Natural killer cell (primary cell): ENCODE results near the gene SCAMP4. TPM values are rescaled to one million over a fixed set of nuclear protein-coding genes. Genes with fewer than 3 reads are reported as not detected.

Source experiments
- ATAC-seq, 3 donors: fragments of 150-1000 bp in 2 of 3; fragments of 200-7000 bp in 1 of 3; cut with Tn5 transposase; 1 replicate in 1 of 3; 2 replicates in 2 of 3; pipeline ENCODE4 v1.10.0; 2021; ENCODE audit warnings: mild to moderate bottlenecking in 2 of 3, moderate library complexity in 2 of 3
- DNase-seq, 2 donors: peaks; one replicate each; pipeline versions ENCODE4 v3.0.0 to v3.0.0-alpha.2; 2013 to 2021; ENCODE audit warnings: mixed read lengths in 1 of 2
- H3K27ac ChIP-seq: one replicate; pipeline ENCODE4 v1.5.1; 2013; ENCODE audit warnings: mild to moderate bottlenecking, low read length
- H3K27me3 ChIP-seq: one replicate; pipeline ENCODE4 v1.6.1; 2013; ENCODE audit warnings: low read length; ENCODE audit not compliant: control insufficient read depth, insufficient read depth
- H3K36me3 ChIP-seq: one replicate; pipeline ENCODE4 v1.6.1; 2013; ENCODE audit warnings: low read length; ENCODE audit not compliant: control insufficient read depth, insufficient read depth
- H3K4me1 ChIP-seq: one replicate; pipeline ENCODE4 v1.6.1; 2013; ENCODE audit warnings: low read length; ENCODE audit not compliant: control insufficient read depth, insufficient read depth
- H3K4me3 ChIP-seq: one replicate; pipeline ENCODE4 v1.5.1; 2013; ENCODE audit warnings: low read length
- H3K9me3 ChIP-seq: one replicate; pipeline ENCODE4 v1.6.1; 2013; ENCODE audit warnings: low read length; ENCODE audit not compliant: control insufficient read depth, insufficient read depth
- H3K27ac Mint-ChIP-seq, 2 donors: one replicate each; pipeline ENCODE4 v1.8.0; 2022; ENCODE audit warnings: mild to moderate bottlenecking in 2 of 2, mixed read lengths in 2 of 2, moderate library complexity in 1 of 2
- H3K27me3 Mint-ChIP-seq, 2 donors: one replicate each; pipeline ENCODE4 v1.8.0; 2022; ENCODE audit warnings: low read depth in 2 of 2, mixed read lengths in 2 of 2
- H3K36me3 Mint-ChIP-seq: one replicate; pipeline ENCODE4 v1.8.0; 2022; ENCODE audit warnings: mixed read lengths
- H3K4me1 Mint-ChIP-seq, 2 donors: one replicate each; pipeline ENCODE4 v1.8.0; 2022; ENCODE audit warnings: mixed read lengths in 2 of 2
- H3K4me3 Mint-ChIP-seq: one replicate; pipeline ENCODE4 v1.8.0; 2022; ENCODE audit warnings: mild to moderate bottlenecking, moderate library complexity, mixed read lengths
- H3K9me3 Mint-ChIP-seq, 2 donors: one replicate each; pipeline ENCODE4 v1.8.0; 2022; ENCODE audit warnings: mixed read lengths in 2 of 2
- CTCF ChIP-seq: fragments of 200-600 bp; IDR thresholded peaks from one replicate; pipeline ENCODE4 v1.8.0; 2022; ENCODE audit warnings: antibody characterized with exemption
- WGBS: methylation state at CpG from one replicate; pipeline ENCODE4 v1.1.7; 2013; ENCODE audit warnings: missing lambda C conversion rate; ENCODE audit not compliant: insufficient coverage; 5-methylcytosine and 5-hydroxymethylcytosine counted together
- intact Hi-C: fragments of 100-400 bp; cut with micrococcal nuclease; formaldehyde crosslinking; loops from one replicate; pipeline ENCODE4 v1.14.2; 2022
- total RNA-seq, 4 donors: library from RNA; stranded (reverse); fragments of 120-200 nt in 1 of 4; gene quantifications; one replicate each; pipeline versions ENCODE4 v1.2.3 to v1.2.4, GENCODE V29; 2013 to 2022

The SCAMP4 gene
- total RNA-seq, 3 donors from 2014 or later (not counting 1 experiment from before 2014, with no cell fraction given) = 43.1 to 53.7 (median 46.9) TPM

DNA sequence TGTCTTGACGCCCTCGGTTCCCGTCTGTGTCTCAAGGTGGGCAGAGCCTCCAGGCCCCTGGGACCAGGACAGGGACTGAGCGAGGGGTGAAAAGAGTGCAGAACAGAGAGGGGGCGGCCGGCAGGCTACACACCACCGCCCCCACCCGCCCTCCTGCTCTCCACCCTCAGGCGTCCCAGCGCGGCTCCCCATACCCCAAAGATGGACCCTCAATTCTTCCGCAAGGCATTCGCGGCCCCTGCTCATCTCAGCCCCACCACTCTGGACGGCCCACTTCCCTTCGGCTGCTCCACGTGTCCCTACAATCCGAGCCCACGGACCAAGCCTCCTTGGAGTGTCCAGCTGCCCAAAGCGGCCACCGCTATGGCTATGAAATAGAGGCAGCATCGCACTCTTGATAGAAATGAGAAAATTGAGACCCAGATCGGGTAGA is 43.6 kb upstream of the SCAMP4 start:
- WGBS = 54% methylated on average over 23 of the region's 23 CpGs
- no peak overlapping the region for H3K4me3 ChIP-seq
- ATAC-seq = no peak

DNA sequence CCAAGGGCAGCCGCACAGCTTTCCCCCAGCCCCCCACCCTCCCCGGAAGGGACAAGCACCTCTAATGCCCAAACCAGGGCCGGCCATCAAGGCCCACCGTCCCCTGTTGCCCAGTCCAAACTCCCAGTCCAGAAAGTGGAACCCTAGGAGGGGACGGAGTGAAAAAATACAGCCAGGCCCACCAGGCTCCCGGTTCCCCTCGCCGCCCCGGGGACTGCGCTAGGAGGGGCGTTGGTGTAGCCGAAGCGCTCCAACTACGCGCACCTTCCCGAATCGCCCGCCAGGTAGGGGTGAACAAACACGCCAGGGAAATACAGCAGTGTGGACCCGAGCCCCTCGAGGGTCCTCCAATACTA is 43.2 kb upstream of the SCAMP4 start:
- Mint-ChIP-seq H3K4me1 (peaks cover 15 to 42% of the 10 kb centered on the region in 2 donors), H3K27me3 (no peaks in the 10 kb centered on the region)

More for the DNA sequence above, 43.6 kb upstream of the SCAMP4 start:
- Mint-ChIP-seq H3K9me3 (no peaks in the 10 kb centered on the region), H3K4me3 (peak overlapping the region; percentile 98), H3K4me1 (peaks cover 16 to 38% of the 10 kb centered on the region in 2 donors), H3K27ac (peak overlapping the region; percentile 92), H3K36me3 (no peaks in the 10 kb centered on the region), H3K27me3 (no peaks in the 10 kb centered on the region)
- Histone ChIP-seq H3K27me3 (no peaks in the 10 kb centered on the region), H3K27ac (no peak overlapping the region), H3K9me3 (no peaks in the 10 kb centered on the region), H3K36me3 (no peaks in the 10 kb centered on the region), H3K4me1 (peaks cover 67% of the 10 kb centered on the region)
- no peak for TF ChIP-seq CTCF
- peak in 1 of 2 donors; percentile 26 for DNase-seq
- intact Hi-C loops = loop anchor here (5.0 kb wide), 1 partner anchor 36 kb away; no protein-coding TSS in a partner anchor

DNA sequence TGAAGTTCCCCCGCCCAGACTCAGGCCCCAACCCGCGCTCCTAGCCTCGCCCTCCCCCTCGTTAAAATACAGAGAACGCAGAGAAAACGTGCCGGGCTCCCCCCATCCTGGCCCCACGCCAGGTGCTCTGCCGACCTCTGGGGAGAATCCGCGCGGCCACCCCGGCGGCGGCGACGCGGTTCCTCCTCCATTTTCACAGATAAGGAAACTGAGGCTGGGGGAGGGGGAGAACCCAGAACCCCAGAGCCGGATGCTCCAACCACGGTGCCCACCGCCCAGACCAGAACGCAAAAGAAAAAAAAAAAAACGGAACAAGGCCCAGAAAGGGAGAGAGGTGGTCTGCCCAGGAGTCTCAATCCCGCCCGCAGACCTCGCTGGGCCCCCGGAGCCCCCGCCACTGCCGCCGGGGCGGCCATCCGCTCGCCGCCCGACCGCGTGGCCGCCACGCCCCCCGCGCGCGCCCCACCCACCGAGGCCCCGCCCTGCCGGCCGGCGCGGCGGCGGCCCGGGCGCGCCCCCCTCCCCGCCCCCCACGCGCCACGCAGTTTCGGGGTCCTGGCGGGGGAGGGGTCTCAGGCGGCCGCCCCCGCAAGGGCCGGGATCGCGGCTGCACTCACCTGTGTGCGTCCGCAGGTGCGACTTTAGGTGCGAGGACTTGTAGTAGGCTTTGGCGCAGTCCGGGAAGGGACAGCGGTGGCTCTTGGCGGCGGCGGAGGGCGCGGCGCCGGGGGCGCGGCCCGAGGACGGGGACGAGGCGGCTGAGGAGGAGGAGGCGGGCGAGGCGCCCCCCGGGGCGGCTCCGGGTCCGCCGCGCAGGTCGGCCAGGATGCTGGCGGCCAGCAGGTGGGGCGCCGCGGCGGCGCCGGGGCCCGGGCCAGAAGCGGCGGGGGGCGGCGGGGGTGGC is 42.5 kb upstream of the SCAMP4 start:
- Mint-ChIP-seq H3K36me3 (no peaks in the 10 kb centered on the region), H3K27me3 (no peaks in the 10 kb centered on the region), H3K4me3 (peak overlapping the region; percentile 98), H3K9me3 (no peaks in the 10 kb centered on the region), H3K4me1 (peaks cover 15 to 48% of the 10 kb centered on the region in 2 donors), H3K27ac (peak overlapping the region; percentile 92)
- H3K9me3 ChIP-seq = no peaks in the 10 kb centered on the region
- under 1% methylated on average over 109 of the region's 109 CpGs for WGBS
- peak overlapping the region; percentile 67 for H3K4me3 ChIP-seq
- ATAC-seq (no peak), DNase-seq (peak; percentile 58 to 88)
- peaks cover 58% of the 10 kb centered on the region for H3K4me1 ChIP-seq
- no peak for TF ChIP-seq CTCF
- H3K27me3 ChIP-seq = no peaks in the 10 kb centered on the region
- peak overlapping the region; percentile 58 for H3K27ac ChIP-seq
- intact Hi-C loops = loop anchor here (5.0 kb wide), 1 partner anchor 35 kb away; no protein-coding TSS in a partner anchor
- no peaks in the 10 kb centered on the region for H3K36me3 ChIP-seq

More for the DNA sequence above, 43.2 kb upstream of the SCAMP4 start:
- TF ChIP-seq CTCF = no peak
- Histone ChIP-seq H3K27me3 (no peaks in the 10 kb centered on the region), H3K36me3 (no peaks in the 10 kb centered on the region), H3K9me3 (no peaks in the 10 kb centered on the region), H3K27ac (peak overlapping the region; percentile 58), H3K4me1 (peaks cover 65% of the 10 kb centered on the region), H3K4me3 (peak overlapping the region; percentile 67)
- peak overlapping the region; percentile 98 for H3K4me3 Mint-ChIP-seq
- no peaks in the 10 kb centered on the region for H3K36me3 Mint-ChIP-seq
- no peak for DNase-seq
- intact Hi-C loops = loop anchor here (5.0 kb wide), 1 partner anchor 35 kb away; no protein-coding TSS in a partner anchor
- no peak for ATAC-seq
- peak overlapping the region; percentile 92 for H3K27ac Mint-ChIP-seq
- WGBS = 6% methylated on average over 21 of the region's 21 CpGs
- no peaks in the 10 kb centered on the region for H3K9me3 Mint-ChIP-seq
